HG02970 (cell line): ENCODE data around the gene MAP3K10.
"Not testable (repeated sequence)": the region's sequence is repeated elsewhere in the genome, so short reads cannot be mapped to it uniquely, and the experiment has no call there.

Source experiments
- ATAC-seq: cut with Tn5 transposase; IDR thresholded peaks from one replicate; pipeline ENCODE4 v1.9.1; 2021; ENCODE audit warnings: mild to moderate bottlenecking, moderate library complexity, moderate number of reproducible peaks; ENCODE audit not compliant: unreplicated experiment, low FRiP score

The MAP3K10 gene

GRCh38 chr19:40216013-40216776, 25.0 kb downstream of the MAP3K10 start:
- no peak for ATAC-seq

GRCh38 chr19:40216777-40217026, 25.5 kb downstream of the MAP3K10 start:
- ATAC-seq = no peak

GRCh38 chr19:40217027-40217810, 26.0 kb downstream of the MAP3K10 start:
- ATAC-seq = no peak

GRCh38 chr19:40217934-40218890, 27.0 kb downstream of the MAP3K10 start, which contains the start of gene TTC9B:
TTC9B (minus strand) TSS chr19:40218384; CDS start chr19:40218381, 3 bp downstream.
- no peak for ATAC-seq

GRCh38 chr19:40219029-40219428, 27.8 kb downstream of the MAP3K10 start:
- ATAC-seq = not testable (repeated sequence)

- ATAC-seq = no peak
These were observed 28.6 kb downstream of the MAP3K10 start for GRCh38 chr19:40219721-40220276.

GRCh38 chr19:40220674-40221073, 29.4 kb downstream of the MAP3K10 start:
- ATAC-seq = no peak

- no peak for ATAC-seq
These were observed 30.8 kb downstream of the MAP3K10 start for GRCh38 chr19:40221858-40222619.

- no peak for ATAC-seq
These were observed 32.1 kb downstream of the MAP3K10 start for GRCh38 chr19:40223135-40223822.

GRCh38 chr19:40224342-40225150, 33.3 kb downstream of the MAP3K10 start:
- no peak for ATAC-seq

- no peak for ATAC-seq
These were observed 34.4 kb downstream of the MAP3K10 start for GRCh38 chr19:40225440-40226305.

- no peak for ATAC-seq
These were observed 37.1 kb downstream of the MAP3K10 start for GRCh38 chr19:40228346-40228745.

- ATAC-seq = no peak
These were observed 37.6 kb downstream of the MAP3K10 start for GRCh38 chr19:40228863-40229262.

GRCh38 chr19:40229484-40229883, 38.3 kb downstream of the MAP3K10 start:
- ATAC-seq = no peak

GRCh38 chr19:40229926-40230417, 38.7 kb downstream of the MAP3K10 start:
- ATAC-seq = no peak

- no peak for ATAC-seq
These were observed 39.8 kb downstream of the MAP3K10 start for GRCh38 chr19:40231057-40231456.
